ENCODE results near the gene RAB11B.
"Not testable (repeated sequence)": the region's sequence is repeated elsewhere in the genome, so short reads cannot be mapped to it uniquely, and the experiment has no call there.

RAB11B gene

DNA sequence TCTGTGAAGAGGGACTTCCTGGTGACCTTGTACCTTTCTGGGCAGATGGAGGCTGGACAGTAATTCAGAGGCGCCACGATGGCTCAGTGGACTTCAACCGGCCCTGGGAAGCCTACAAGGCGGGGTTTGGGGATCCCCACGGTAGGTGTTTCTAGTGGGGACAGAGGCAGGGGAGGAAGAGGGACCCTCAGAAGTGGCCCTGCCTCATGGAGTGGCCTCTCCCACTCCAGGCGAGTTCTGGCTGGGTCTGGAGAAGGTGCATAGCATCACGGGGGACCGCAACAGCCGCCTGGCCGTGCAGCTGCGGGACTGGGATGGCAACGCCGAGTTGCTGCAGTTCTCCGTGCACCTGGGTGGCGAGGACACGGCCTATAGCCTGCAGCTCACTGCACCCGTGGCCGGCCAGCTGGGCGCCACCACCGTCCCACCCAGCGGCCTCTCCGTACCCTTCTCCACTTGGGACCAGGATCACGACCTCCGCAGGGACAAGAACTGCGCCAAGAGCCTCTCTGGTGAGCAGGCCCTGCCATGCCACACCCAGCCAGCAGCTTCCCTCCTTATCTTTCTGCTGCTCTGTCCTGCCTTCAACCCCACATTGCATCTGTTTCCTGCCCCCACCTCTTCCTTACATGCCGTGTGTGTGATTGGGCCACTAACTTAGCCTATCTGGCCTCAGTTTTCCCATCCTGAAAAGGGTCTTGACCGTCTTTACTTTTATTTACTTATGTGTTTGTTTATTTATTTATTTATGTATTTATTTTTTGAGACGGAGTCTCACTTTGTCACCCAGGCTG lies 19.0 kb upstream of the RAB11B start:
- DNase-seq, result peak; percentile 91

DNA sequence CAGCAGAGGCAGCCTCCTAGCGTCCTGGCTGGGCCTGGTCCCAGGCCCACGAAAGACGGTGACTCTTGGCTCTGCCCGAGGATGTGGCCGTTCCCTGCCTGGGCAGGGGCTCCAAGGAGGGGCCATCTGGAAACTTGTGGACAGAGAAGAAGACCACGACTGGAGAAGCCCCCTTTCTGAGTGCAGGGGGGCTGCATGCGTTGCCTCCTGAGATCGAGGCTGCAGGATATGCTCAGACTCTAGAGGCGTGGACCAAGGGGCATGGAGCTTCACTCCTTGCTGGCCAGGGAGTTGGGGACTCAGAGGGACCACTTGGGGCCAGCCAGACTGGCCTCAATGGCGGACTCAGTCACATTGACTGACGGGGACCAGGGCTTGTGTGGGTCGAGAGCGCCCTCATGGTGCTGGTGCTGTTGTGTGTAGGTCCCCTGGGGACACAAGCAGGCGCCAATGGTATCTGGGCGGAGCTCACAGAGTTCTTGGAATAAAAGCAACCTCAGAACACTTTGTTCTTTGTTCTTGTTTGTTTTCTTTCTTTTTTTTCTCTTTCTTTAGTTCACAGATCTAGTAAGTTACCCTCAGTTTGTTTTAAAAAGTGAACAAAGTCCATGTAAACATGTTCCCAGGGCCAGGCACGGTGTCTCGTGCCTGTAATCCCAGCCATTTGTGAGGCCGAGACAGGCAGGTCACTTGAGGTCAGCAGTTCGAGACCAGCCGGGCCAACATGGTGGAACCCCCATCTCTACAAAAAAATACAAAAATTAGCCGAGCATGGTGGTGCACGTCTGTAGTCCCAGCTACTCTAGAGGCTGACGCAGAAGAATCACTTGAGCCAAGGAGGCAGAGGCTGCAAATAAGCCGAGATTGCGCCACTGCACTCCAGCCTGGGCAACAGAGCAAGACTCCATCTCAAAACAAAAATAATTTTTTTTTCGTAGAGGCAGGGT lies 16.0 kb upstream of the RAB11B start:
- peak; percentile 89 for DNase-seq

DNA sequence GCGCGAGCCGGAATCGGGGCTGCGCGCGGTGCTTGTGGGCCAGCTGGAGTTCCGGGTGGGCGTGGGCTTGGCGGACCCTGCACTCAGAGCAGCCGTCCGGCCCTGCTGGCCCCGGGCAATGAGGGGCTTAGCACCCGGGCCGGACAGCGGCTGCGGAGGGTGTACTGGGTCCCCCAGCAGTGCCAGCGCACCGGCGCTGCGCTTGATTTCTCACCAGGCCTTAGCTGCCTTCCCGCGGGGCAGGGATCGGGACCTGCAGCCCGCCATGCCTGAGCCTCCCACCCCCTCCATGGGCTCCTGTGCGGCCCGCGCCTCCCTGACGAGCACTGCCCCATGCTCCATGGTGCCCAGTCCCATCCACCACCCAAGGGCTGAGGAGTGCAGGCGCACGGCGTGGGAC lies 14.4 kb upstream of the RAB11B start:
- DNase-seq, result not testable (repeated sequence)

- DNase-seq, result not testable (repeated sequence)
These were observed 13.7 kb upstream of the RAB11B start for GRCh38 chr19:8376373-8376974.

GRCh38 chr19:8377598-8377997 lies 12.6 kb upstream of the RAB11B start:
- no peak for DNase-seq

DNA sequence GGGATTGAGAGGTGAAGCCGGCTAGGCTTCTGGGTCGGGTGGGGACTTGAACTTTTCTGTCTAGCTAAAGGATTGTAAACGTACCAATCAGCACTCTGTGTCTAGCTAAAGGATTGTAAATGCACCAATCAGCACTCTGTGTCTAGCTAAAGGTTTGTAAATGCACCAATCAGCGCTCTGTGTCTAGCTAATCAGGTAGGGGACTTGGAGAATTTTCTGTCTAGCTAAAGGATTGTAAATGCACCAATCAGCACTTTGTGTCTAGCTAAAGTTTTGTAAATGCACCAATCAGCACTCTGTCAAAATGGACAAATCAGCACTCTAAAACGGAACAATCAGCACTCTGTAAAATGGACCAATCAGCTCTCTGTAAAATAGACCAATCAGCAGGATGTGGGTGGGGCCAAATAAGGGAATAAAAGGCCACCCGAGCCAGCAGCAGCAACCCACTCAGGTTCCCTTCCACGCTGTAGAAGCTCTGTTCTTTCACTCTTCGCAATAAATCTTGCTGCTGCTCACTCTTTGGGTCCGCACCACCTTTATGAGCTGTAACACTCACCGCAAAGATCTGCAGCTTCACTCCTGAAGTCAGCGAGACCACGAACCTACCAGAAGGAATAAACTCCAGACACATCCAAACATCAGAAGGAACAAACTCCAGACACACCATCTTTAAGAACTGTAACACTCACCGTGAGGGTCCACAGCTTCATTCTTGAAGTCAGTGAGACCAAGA lies 10.8 kb upstream of the RAB11B start:
- DNase-seq, result not testable (repeated sequence)

- not testable (repeated sequence) for DNase-seq
These were observed 5.6 kb upstream of the RAB11B start for GRCh38 chr19:8384569-8384968.

DNA sequence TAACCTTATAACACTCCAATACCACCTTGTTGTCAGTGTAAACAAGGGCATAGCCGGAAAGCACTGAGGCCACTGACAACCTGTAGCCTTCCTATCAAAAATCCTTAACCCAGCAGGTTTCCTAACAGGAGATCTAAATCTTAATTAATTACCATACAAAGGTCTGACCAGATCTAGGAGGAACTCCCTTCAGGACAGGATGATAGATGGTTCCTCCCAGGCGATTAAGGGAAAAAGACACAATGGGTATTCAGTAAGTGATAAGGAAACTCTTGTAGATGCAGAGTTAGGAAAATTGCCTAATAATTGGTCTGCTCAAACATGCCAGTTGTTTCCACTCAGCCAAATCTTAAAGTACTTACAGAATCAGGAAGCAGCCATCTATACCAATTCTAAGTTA lies 5.1 kb upstream of the RAB11B start:
- not testable (repeated sequence) for DNase-seq

GRCh38 chr19:8385566-8385965 lies 4.6 kb upstream of the RAB11B start:
- DNase-seq, result not testable (repeated sequence)

DNA sequence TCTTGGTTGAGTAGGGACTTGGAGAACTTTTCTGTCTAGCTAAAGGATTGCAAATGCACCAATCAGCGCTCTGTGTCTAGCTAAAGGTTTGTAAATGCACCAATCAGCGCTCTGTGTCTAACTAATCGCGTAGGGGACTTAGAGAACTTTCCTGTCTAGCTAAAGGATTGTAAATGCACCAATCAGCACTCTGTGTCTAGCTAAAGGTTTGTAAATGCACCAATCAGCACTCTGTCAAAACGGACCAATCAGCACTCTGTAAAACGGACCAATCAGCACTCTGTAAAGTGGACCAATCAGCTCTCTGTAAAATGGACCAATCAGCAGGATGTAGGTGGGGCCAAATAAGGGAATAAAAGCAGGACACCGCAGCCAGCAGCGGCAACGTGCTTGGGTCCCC lies 3.7 kb upstream of the RAB11B start:
- not testable (repeated sequence) for DNase-seq

- DNase-seq, result no peak
These were observed 3.2 kb upstream of the RAB11B start for GRCh38 chr19:8386990-8387389.

DNA sequence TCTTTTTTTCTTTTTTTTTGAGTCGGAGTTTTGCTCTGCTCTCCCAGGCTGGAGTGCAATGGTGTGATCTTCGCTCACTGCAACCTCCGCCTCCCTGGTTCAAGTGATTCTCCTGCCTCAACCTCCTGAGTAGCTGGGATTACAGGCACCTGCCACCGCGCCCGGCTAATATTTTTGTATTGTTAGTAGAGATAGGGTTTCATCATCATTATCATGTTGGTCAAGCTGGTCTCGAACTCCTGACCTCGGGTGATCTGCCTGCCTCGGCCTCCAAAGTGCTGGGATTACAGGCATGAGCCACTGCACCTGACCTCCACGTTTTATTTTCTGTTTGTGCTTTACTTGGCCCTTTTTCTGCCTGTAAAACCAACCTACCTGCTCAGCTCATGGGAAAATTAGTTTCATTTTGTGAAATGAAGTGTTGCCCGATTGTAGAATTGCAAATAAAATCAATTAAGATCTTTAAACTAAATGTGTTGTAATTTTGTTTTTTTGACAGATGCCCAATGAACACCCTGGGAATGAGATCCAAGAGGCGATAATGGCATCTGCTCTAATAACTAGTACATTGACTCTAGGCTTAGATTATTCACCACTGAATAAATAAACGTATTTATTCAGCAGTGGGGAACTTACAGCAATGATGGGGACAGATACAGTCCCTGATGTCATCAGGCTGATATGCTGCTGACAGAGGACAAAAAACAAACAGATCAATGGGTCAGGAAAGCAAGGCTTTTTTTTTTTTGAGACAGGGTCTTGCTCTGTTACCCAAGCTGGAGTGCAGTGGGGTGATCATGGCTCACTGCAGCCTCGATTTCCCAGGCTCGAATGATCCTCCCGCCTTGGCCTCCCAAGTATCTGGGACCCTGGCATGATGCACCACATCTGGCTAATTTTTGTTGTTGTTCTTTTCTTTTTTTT lies 2.2 kb upstream of the RAB11B start:
- DNase-seq, result peak; percentile 27

DNA sequence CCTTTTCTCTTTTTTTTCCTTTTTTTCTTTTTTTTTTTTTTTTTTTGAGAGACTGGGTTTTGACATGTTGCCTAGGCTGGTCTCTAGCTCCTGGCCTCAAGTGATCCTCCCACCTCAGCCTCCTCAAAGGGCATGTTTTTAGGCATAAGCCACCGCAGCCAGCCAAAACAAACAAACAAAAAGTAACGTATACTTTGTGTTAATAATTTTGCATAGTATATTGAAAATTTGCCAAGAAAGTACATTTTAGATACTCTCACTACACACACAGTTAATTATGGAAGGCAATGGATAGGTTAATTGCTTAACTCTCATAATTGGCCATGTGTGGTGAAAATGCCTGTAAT lies 1.6 kb upstream of the RAB11B start:
- DNase-seq, result no peak

GRCh38 chr19:8390617-8390981 lies 439 bp downstream of the RAB11B start:
- peak; percentile 90 for DNase-seq

DNA sequence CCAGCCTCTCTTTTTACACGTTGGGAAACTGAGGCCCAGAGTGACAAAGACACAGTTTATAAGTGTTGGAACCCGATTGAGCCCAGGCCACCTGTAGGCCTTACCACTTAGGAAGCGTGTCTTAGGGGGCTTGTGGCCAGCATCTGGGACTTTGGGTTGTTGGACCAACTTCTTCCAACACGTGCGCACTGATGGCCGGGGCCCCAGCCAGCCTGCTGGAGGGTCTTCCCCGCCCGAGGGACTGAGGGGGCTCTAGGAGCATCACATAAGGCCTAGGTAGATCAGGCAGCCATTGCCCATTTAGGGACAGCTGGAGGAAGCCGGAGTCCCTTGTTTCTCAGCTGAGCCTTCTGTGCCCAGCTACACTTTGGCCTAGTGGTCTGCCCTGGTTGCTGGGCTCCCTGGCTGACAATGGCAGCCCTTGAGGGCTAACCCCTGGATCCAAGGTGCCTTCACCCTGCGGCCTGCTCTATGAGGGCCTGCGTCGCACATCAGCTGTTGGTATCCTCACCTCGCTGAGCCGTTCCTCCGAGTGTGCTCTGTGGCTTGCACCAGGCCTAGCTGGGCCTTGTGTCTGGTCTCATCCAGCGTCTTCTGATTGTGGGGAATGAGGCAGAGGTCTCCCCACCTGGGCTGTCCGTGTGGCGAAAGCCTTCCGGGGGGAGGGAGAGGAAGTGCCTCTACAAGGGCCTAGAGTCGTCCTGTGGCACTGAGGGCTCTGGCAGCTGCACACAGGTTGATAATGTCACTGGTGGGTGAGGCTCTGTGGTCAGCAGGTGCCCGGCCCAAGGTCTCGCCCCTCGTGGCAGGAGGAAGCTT lies 1.2 kb downstream of the RAB11B start:
- no peak for DNase-seq

GRCh38 chr19:8392017-8392591 lies 1.9 kb downstream of the RAB11B start:
- no peak for DNase-seq

- DNase-seq, result no peak
These were observed 3.2 kb downstream of the RAB11B start for GRCh38 chr19:8393192-8393870.

DNA sequence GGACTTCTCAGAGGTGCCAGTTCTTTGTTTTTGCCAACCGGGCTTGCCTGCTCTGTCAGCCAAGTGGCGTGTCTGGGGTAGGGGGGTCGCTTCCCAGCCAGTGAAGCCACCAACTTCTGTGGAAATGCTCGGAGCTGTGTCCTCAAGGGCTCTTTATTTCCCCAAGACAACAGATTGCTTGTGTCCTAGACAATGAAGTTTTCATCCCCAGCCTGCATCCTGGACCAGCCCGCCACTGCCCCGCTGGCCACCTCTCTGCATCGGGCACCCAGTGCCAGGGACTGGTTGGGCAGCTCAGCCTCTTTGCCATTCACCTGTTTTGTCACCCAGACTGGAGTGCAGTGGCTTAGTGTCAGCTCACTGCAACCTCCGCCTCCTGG lies 3.7 kb downstream of the RAB11B start:
- no peak for DNase-seq

GRCh38 chr19:8395621-8396082 lies 5.5 kb downstream of the RAB11B start:
- DNase-seq, result no peak

DNA sequence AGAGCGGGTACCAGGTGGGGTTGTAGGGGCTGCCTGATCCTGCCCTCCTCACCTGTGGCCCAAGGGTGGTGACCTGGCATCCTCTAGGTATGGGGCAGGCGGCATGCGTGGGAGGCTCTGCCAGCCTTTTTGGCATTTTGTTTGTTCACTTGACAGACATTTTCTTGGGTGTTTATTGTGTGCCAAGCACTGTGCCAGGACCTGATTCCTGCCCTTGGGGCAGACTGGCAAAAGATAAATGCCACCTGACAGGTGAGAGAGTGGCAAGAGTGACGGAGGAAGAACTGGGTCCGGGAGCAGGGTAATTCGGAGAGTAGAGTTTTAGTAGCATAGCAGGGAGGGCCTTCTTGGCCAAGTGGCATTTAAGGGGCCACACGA lies 6.0 kb downstream of the RAB11B start:
- no peak for DNase-seq

All from hematopoietic multipotent progenitor cell treated with erythropoietin and hydrocortisone succinate and interleukin-3 and kit ligand, for 8 days (in vitro differentiated cells).